Measurements from ENCODE around the gene VARS1.

DNA sequence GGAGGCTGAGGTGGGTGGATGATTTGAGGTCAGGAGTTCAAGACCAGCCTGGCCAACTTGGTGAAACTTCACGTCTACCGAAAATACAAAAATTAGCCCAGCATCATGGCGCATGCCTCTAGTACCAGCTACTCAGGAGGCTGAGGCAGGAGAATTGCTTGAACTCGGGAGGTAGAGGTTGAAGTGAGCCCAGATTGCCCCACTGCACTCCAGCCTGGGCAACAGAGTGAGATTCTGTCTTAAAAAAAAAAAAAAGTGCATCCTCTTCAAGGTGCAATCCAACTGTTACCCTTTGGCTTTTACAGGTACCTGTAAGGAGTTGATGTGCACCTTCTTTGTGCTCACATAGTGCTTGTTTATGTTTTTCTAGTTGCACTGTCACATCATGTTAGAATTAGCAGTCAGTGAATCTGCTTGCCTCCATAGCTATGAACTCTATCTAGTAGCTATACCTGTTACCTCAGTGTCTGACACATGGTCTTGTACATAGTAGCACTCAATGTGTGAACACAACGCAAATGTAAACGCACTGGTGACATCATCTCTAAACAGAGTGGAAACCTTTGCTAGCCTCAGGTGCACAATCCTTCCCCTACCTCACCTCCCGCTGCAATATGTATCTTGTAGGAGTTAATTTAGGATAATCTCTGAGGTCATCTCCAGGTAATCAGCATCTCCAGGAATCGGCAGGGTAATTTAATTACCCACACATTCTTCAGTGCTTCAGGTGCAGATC, 46.1 kb downstream of the VARS1 start:
- TF ChIP-seq POLR2A (IDR thresholded peaks at IDR 0.05), result no peak
- no peak for TF ChIP-seq CTCF (IDR thresholded peaks at IDR 0.05)
- no peak for TF ChIP-seq EP300 (IDR thresholded peaks at IDR 0.05)

Measured in sigmoid colon (tissue), 4 donors.